Adrenal gland (tissue), 12 donors: Measurements from ENCODE around the gene TRMU. TPM values are rescaled to one million over a fixed set of nuclear protein-coding genes. Genes with fewer than 3 reads are reported as not detected.

Experiments used
- DNase-seq, 7 donors: peaks; one replicate each; pipeline ENCODE4 v3.0.0-alpha.2; 2019 to 2020
- H3K27ac ChIP-seq, 5 donors: fragments of 200-600 bp; sonication (generic) in 4 of 5; 1 replicate in 3 of 5; 2 replicates in 2 of 5; pipeline versions ENCODE4 v1.5.1 to v1.8.0; 2016 to 2020; ENCODE audit warnings: mild to moderate bottlenecking in 1 of 5
- H3K27me3 ChIP-seq: fragments of 200-600 bp; 2 replicates; pipeline ENCODE4 v1.8.0; 2021
- H3K36me3 ChIP-seq, 2 donors: fragments of 200-600 bp; replicated peaks in 1 of 2; 1 replicate in 1 of 2; 2 replicates in 1 of 2; pipeline versions ENCODE4 v1.5.1 to v1.8.0; 2018 to 2022
- H3K4me1 ChIP-seq, 2 donors: fragments of 200-600 bp; replicated peaks in 1 of 2; 1 replicate in 1 of 2; 2 replicates in 1 of 2; pipeline versions ENCODE4 v1.5.1 to v1.8.0; 2018 to 2021
- H3K4me3 ChIP-seq, 4 donors: fragments of 200-600 bp; sonication (generic) in 3 of 4; one replicate each; pipeline ENCODE4 v1.5.1; 2016 to 2018
- H3K9me3 ChIP-seq, 3 donors: fragments of 200-600 bp; sonication (generic) in 1 of 3; replicated peaks in 1 of 3; 1 replicate in 2 of 3; 2 replicates in 1 of 3; pipeline versions ENCODE4 v1.5.1 to v1.8.0; 2016 to 2021
- POLR2A ChIP-seq, 2 donors: fragments of 450-650 bp; IDR thresholded peaks; one replicate each; pipeline ENCODE4 v1.6.1; 2017; ENCODE audit warnings: antibody characterized with exemption in 2 of 2, mild to moderate bottlenecking in 2 of 2, moderate library complexity in 1 of 2
- WGBS, 4 donors: extraction: QIAGEN DNeasy Blood & Tissue Kit in 2 of 4; methylation state at CpG; one replicate each; pipeline versions ENCODE4 v1.1.5 to v1.1.7; 2013 to 2017; 5-methylcytosine and 5-hydroxymethylcytosine counted together
- intact Hi-C, 2 donors: fragments of 100-400 bp; cut with DNase I; formaldehyde crosslinking; loops; one replicate each; pipeline versions ENCODE4 v1.14.1 to v1.15.0; 2022 to 2023
- polyA plus RNA-seq, 3 donors: library from polyadenylated mRNA; stranded (reverse); fragments of 200-250 nt in 2 of 3; fragments of 350-450 nt in 1 of 3; fragmentation: Illumina TruSeq in 1 of 3; extraction: RNeasy Lipid Tissue Mini Kit (QIAGEN cat#74804) in 1 of 3; gene quantifications; one replicate each; pipeline ENCODE4 v1.2.3, GENCODE V29; 2013 to 2014
- total RNA-seq, 9 donors: library from RNA; depleted of rRNA in 4 of 9; stranded (reverse); fragments of >200 nt in 4 of 9; fragments of 120-200 nt in 1 of 9; fragmentation: NEBNext Ultra II Directional in 1 of 9; extraction: Animal tissue kit (Norgen Biotek cat#: 25700) in 1 of 9; gene quantifications; one replicate each; pipeline versions ENCODE4 v1.1.0 to v1.2.4, GENCODE V29; 2013 to 2023
- TF ChIP-seq, protein P1 (sequence below), 6 experiments: fragments of 450-650 bp in 4 of 6; fragments of 200-600 bp in 2 of 6; sonication (generic) in 1 of 6; IDR thresholded peaks; 1 replicate in 5 of 6; 2 replicates in 1 of 6; pipeline versions ENCODE4 v1.5.1 to v1.8.0; 2016 to 2021; ENCODE audit warnings: antibody characterized with exemption in 6 of 6, mild to moderate bottlenecking in 2 of 6, moderate library complexity in 1 of 6
- donor health status: healthy with polysubstance abuse.
- donor health status: Bipolar disorder and iron deficiency.
- donor health status: DM: yes; HTN: yes; CAD: no.
- donor health status: DM: no; HTN: no; CAD: no.
- donor health status: DM: no; HTN: no; CAD: no.
- donor health status: DM: yes; HTN: yes; CAD: no.

The TRMU gene
- total and polyA plus RNA-seq, 12 donors = 20.2 to 107 (median 36.5) TPM

- intact Hi-C loops = loop anchor here in 1 of 2 donors (2.0 to 10.0 kb wide), 2 partner anchors 193 to 321 kb away; no protein-coding TSS in a partner anchor
- Histone ChIP-seq H3K36me3 (no peaks in the 10 kb centered on the region), H3K9me3 (no peaks in the 10 kb centered on the region), H3K4me1 (no peaks in the 10 kb centered on the region), H3K27me3 (no peaks in the 10 kb centered on the region), H3K4me3 (no peak overlapping the region), H3K27ac (no peak overlapping the region)
- DNase-seq = no peak
- 88 to 98% (median 94%) methylated on average over 8 to 12 of the region's 12 CpGs for WGBS, 4 donors
- no peak for TF ChIP-seq POLR2A (IDR thresholded peaks at IDR 0.05)
- TF ChIP-seq, protein P1, sequence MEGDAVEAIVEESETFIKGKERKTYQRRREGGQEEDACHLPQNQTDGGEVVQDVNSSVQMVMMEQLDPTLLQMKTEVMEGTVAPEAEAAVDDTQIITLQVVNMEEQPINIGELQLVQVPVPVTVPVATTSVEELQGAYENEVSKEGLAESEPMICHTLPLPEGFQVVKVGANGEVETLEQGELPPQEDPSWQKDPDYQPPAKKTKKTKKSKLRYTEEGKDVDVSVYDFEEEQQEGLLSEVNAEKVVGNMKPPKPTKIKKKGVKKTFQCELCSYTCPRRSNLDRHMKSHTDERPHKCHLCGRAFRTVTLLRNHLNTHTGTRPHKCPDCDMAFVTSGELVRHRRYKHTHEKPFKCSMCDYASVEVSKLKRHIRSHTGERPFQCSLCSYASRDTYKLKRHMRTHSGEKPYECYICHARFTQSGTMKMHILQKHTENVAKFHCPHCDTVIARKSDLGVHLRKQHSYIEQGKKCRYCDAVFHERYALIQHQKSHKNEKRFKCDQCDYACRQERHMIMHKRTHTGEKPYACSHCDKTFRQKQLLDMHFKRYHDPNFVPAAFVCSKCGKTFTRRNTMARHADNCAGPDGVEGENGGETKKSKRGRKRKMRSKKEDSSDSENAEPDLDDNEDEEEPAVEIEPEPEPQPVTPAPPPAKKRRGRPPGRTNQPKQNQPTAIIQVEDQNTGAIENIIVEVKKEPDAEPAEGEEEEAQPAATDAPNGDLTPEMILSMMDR (IDR thresholded peaks at IDR 0.05) = no peak
These were observed 19.5 kb upstream of the TRMU start for GRCh38 chr22:46315976-46316375.

DNA sequence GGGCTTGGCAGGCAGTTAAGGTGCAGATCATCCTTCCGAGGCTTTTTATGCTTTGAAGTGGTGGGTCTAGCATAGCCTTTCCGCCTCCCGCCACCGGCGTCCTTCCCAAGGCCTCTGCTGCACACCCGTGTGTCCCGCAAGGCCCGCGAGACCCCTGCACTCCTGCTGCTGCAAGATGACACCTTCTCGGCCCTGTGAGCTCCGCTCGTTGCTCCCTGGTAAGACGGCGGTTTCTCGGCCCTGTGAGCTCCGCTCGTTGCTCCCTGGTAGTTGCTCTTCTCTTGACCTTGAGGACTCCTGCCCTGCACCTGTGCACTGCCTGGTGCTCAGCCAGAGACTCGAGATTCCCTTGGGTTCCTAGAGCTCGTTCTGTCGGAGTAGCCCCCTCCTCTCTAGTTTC is 17.9 kb upstream of the TRMU start:
- Histone ChIP-seq H3K27ac (no peak overlapping the region), H3K27me3 (no peaks in the 10 kb centered on the region), H3K36me3 (no peaks in the 10 kb centered on the region), H3K9me3 (no peaks in the 10 kb centered on the region), H3K4me3 (no peak overlapping the region), H3K4me1 (no peaks in the 10 kb centered on the region)
- intact Hi-C loops = loop anchor here in 1 of 2 donors (10.0 kb wide), 1 partner anchor 323 kb away; no protein-coding TSS in a partner anchor
- DNase-seq = no peak
- TF ChIP-seq, protein P1 (IDR thresholded peaks at IDR 0.05) = no peak
- TF ChIP-seq POLR2A (IDR thresholded peaks at IDR 0.05) = no peak
- WGBS, 4 donors = 88 to 94% (median 90%) methylated on average over 17 to 20 of the region's 20 CpGs

DNA sequence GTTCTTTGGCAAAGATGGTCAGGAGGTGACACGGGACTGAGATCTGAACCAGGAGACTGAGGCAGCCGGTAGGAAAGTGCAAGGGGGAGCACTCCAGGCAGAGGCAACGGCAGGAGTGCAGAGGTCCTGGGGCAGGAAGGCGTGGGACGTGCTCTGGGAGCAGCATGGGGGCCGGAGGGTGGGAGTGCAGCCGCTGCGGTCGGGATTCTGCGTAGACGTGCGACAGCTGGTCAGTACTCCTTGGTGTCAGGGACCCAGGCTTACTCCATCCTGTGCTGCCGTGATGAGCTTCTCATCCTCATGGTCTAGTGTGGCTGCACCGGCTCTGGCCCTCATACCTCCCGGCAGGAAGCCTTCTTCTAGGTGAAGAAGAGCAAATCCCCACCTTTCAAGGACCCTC is 16.9 kb upstream of the TRMU start:
- Histone ChIP-seq H3K9me3 (no peaks in the 10 kb centered on the region), H3K4me1 (no peaks in the 10 kb centered on the region), H3K27me3 (no peaks in the 10 kb centered on the region), H3K36me3 (no peaks in the 10 kb centered on the region), H3K27ac (no peak overlapping the region), H3K4me3 (no peak overlapping the region)
- intact Hi-C loops = loop anchor here in 1 of 2 donors (10.0 kb wide), 1 partner anchor 324 kb away; no protein-coding TSS in a partner anchor
- 91 to 98% (median 96%) methylated on average over 10 to 15 of the region's 15 CpGs for WGBS, 4 donors
- TF ChIP-seq, protein P1 (IDR thresholded peaks at IDR 0.05) = no peak
- no peak for DNase-seq

DNA sequence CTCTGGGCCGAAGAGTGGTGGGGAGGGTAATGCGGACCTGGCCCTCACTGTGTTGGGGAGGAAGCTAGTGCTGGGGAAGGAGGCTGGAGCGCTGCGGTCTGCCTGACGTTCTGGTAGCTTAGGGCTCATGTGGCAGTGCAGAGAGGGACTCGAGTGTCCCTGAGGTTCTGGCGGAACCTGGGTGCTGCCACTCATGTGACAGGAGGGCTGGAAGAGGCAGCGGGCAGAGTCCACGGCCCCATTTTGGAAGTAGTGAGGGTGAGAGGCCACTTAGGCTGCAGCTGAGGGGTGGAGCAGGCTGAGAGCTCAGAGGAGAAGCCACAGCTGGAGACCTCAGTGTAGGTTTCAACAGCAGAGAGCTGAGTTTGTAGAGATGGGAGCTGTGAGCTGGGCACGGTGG is 16.2 kb upstream of the TRMU start:
- no peaks in the 10 kb centered on the region for H3K9me3 ChIP-seq
- WGBS, 4 donors = 94 to 99% (median 98%) methylated on average over 8 to 10 of the region's 10 CpGs
- intact Hi-C loops = loop anchor here in 1 of 2 donors (10.0 kb wide), 1 partner anchor 325 kb away; no protein-coding TSS in a partner anchor
- no peak overlapping the region for H3K27ac ChIP-seq
- H3K4me1 ChIP-seq = no peaks in the 10 kb centered on the region
- no peak for DNase-seq
- H3K27me3 ChIP-seq = no peaks in the 10 kb centered on the region
- no peak overlapping the region for H3K4me3 ChIP-seq
- TF ChIP-seq, protein P1 (IDR thresholded peaks at IDR 0.05) = no peak
- TF ChIP-seq POLR2A (IDR thresholded peaks at IDR 0.05) = no peak
- no peaks in the 10 kb centered on the region for H3K36me3 ChIP-seq
